Smooth muscle cell (in vitro differentiated cells): ENCODE measurements around the gene INSYN1. TPM values are rescaled to one million over a fixed set of nuclear protein-coding genes. Genes with fewer than 3 reads are reported as not detected.

Experiments
- DNase-seq: peaks from one replicate; lab custom pipeline; 2025; ENCODE audit not compliant: unreplicated experiment; lab: John Stamatoyannopoulos, UW
- H2AFZ ChIP-seq: fragments of 200-600 bp; sonication (generic); 2 replicates; pipeline ENCODE4 v1.6.0; 2016; ENCODE audit warnings: antibody characterized with exemption, low read depth, mild to moderate bottlenecking
- H3F3A ChIP-seq: fragments of 200-600 bp; sonication (generic); 2 replicates; pipeline ENCODE4 v1.6.0; 2017; ENCODE audit warnings: antibody characterized with exemption, low read depth
- H3K27ac ChIP-seq: fragments of 200-600 bp; sonication (generic); 2 replicates; pipeline ENCODE4 v1.5.1; 2016; ENCODE audit warnings: low read depth, mild to moderate bottlenecking
- H3K27me3 ChIP-seq: fragments of 200-600 bp; sonication (generic); 2 replicates; pipeline ENCODE4 v1.6.1; 2016; ENCODE audit warnings: low read depth, mild to moderate bottlenecking
- H3K36me3 ChIP-seq: fragments of 200-600 bp; sonication (generic); 2 replicates; pipeline ENCODE4 v1.5.1; 2016; ENCODE audit warnings: low read depth
- H3K4me1 ChIP-seq: fragments of 200-600 bp; sonication (generic); 2 replicates; pipeline ENCODE4 v1.5.1; 2016; ENCODE audit warnings: low read depth
- H3K4me2 ChIP-seq: fragments of 200-600 bp; sonication (generic); 2 replicates; pipeline ENCODE4 v1.6.0; 2016; ENCODE audit warnings: mild to moderate bottlenecking
- H3K4me3 ChIP-seq: fragments of 200-600 bp; sonication (generic); 2 replicates; pipeline ENCODE4 v1.5.1; 2016; ENCODE audit warnings: mild to moderate bottlenecking
- H3K79me2 ChIP-seq: fragments of 200-600 bp; sonication (generic); 2 replicates; pipeline ENCODE4 v1.6.0; 2016; ENCODE audit warnings: low read depth, mild to moderate bottlenecking
- H3K9ac ChIP-seq: fragments of 200-600 bp; sonication (generic); 2 replicates; pipeline ENCODE4 v1.6.0; 2016; ENCODE audit warnings: low read depth
- H3K9me3 ChIP-seq: fragments of 200-600 bp; sonication (generic); replicated peaks from 2 replicates; pipeline ENCODE4 v1.5.1; 2016; ENCODE audit warnings: low read depth
- H4K20me1 ChIP-seq: fragments of 200-600 bp; sonication (generic); 2 replicates; pipeline ENCODE4 v1.6.0; 2016; ENCODE audit warnings: low read depth
- WGBS: methylation state at CpG from one replicate; pipeline ENCODE4 v1.1.7; 2016; ENCODE audit warnings: low lambda C conversion rate; 5-methylcytosine and 5-hydroxymethylcytosine counted together
- polyA plus RNA-seq: library from polyadenylated mRNA; unstranded; fragments of >200 nt; fragmentation: Nextera tagmentation; extraction: Ambion mirVana; gene quantifications from 2 replicates; pipeline ENCODE4 v1.2.1, GENCODE V29; 2016
- total RNA-seq: library from RNA; depleted of rRNA; stranded (reverse); fragments of >200 nt; gene quantifications from 2 replicates; pipeline ENCODE4 v1.2.3, GENCODE V29; 2014
- TF ChIP-seq, protein P1 (sequence below): fragments of 200-600 bp; sonication (generic); IDR thresholded peaks from 2 replicates; pipeline ENCODE4 v1.5.1; 2017; ENCODE audit warnings: borderline replicate concordance, mild to moderate bottlenecking, antibody characterized with exemption; ENCODE audit not compliant: insufficient read depth, poor library complexity, severe bottlenecking

INSYN1 gene
- total and polyA plus RNA-seq, 2 experiments from 2014 or later = 1.6 to 4.0 TPM

DNA sequence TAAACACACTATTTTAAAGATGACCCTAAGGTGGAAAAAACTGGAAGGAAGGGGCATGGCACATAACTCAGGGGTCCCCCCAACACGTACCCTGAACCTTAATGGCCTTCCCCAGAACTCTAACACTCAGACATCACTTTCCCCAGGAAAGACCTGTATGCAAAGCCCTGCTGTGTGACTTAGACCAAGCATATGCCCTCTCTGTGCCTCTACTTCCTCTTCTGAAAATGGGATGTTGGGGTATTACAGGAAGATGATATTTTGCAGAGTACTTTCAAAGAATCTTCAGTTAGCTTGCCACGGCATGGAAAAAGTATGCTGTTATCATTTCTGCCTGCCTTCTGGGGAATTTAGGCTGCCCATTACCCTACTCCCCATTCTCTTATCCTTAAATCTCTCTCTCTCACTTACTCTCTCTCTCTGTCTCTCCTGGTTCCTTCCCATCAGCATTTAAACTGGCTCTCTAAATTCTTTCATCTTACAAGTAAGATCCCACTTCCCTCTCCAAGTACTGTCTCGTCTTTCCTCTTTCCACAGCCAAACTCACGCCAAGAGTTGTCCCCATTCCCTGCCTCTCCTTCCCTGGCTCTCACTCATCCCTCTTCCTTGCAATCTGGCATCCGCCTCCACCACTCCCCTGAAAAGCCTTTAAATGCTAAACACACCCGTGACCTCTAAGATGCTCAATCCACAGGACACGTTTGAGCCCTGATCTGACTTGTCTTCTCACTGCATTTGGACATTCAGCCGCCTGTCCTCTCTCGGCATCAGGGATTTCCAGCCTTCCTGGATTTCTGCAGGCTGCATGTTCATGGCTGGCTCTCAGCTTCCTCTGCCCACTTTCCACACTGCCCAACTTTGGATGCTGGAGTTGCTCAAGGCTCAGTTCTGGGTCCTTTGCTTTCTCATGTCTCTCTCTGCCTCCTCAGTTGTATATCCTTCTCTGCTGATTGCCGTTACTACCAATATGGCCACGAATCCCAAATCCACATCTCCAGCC lies 7.5 kb upstream of the INSYN1 start:
- Histone ChIP-seq H3K4me1 (no peaks in the 10 kb centered on the region), H4K20me1 (no peaks in the 10 kb centered on the region), H2AFZ (no peak overlapping the region), H3K27ac (no peak overlapping the region), H3K4me2 (no peak overlapping the region), H3K4me3 (no peak overlapping the region), H3K27me3 (peaks cover 20% of the 10 kb centered on the region), H3F3A (no peaks in the 10 kb centered on the region), H3K36me3 (no peaks in the 10 kb centered on the region), H3K9ac (no peak overlapping the region), H3K9me3 (no peaks in the 10 kb centered on the region), H3K79me2 (no peaks in the 10 kb centered on the region)
- WGBS = 62% methylated on average over 11 of the region's 11 CpGs
- DNase-seq = no peak
- TF ChIP-seq, protein P1, sequence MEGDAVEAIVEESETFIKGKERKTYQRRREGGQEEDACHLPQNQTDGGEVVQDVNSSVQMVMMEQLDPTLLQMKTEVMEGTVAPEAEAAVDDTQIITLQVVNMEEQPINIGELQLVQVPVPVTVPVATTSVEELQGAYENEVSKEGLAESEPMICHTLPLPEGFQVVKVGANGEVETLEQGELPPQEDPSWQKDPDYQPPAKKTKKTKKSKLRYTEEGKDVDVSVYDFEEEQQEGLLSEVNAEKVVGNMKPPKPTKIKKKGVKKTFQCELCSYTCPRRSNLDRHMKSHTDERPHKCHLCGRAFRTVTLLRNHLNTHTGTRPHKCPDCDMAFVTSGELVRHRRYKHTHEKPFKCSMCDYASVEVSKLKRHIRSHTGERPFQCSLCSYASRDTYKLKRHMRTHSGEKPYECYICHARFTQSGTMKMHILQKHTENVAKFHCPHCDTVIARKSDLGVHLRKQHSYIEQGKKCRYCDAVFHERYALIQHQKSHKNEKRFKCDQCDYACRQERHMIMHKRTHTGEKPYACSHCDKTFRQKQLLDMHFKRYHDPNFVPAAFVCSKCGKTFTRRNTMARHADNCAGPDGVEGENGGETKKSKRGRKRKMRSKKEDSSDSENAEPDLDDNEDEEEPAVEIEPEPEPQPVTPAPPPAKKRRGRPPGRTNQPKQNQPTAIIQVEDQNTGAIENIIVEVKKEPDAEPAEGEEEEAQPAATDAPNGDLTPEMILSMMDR = no peak

DNA sequence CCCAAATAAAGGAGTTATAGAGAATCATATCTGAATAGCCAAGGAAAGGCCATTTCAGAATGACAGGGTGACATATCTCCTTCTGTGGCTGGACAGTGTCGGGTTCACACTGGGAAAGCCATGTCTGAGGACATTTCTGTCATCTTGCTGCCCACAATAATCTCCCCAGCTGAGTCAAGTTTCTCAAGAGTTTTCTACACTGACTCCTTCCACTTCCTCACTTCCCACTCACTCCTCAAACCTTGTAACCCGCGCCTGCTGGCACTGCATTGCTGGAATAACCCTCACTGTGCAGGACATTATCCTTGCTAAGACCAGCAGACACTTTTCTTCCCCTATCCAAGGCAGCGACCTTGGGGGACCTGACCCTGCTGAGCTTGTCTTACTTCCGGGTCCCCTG lies 5.3 kb upstream of the INSYN1 start:
- TF ChIP-seq, protein P1 = no peak
- no peak overlapping the region for H2AFZ ChIP-seq

DNA sequence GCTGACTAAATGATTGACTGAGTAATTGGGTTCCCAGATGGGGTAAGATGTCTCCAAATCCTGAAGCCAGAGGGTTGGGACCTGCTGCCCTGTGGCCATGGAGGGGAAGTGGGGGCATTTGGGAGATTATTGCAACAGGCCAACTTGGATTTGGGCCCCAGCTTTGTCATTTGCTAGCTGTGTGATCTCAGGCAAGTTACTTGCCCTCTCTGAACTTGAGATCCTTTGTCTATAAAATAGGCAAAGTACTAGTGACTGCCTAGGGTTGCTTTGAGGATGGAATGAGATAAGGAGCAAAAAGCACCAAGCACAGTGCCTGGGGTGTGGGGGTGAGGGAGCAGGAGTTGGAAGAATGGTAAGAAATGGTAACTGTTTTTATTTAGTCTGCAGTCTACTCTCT lies 4.4 kb upstream of the INSYN1 start:
- no peak for DNase-seq
- Histone ChIP-seq H4K20me1 (no peaks in the 10 kb centered on the region), H3K27ac (no peak overlapping the region), H3K4me2 (no peak overlapping the region), H3K9me3 (no peaks in the 10 kb centered on the region), H3F3A (no peaks in the 10 kb centered on the region), H2AFZ (no peak overlapping the region), H3K79me2 (no peaks in the 10 kb centered on the region), H3K27me3 (peaks cover 16% of the 10 kb centered on the region), H3K36me3 (no peaks in the 10 kb centered on the region), H3K9ac (no peak overlapping the region), H3K4me1 (peaks cover 5% of the 10 kb centered on the region), H3K4me3 (no peak overlapping the region)
- TF ChIP-seq, protein P1 = no peak

More for the DNA sequence above, 5.3 kb upstream of the INSYN1 start:
- no peak overlapping the region for H3K4me3 ChIP-seq
- no peaks in the 10 kb centered on the region for H3K36me3 ChIP-seq
- H3F3A ChIP-seq = no peaks in the 10 kb centered on the region
- 43% methylated on average over 5 of the region's 5 CpGs for WGBS
- no peaks in the 10 kb centered on the region for H3K9me3 ChIP-seq
- H3K4me2 ChIP-seq = peak overlapping the region; percentile 37
- H3K27ac ChIP-seq = no peak overlapping the region
- H3K79me2 ChIP-seq = no peaks in the 10 kb centered on the region
- no peak overlapping the region for H3K9ac ChIP-seq
- H3K27me3 ChIP-seq = peaks cover 20% of the 10 kb centered on the region
- H3K4me1 ChIP-seq = peaks cover 2% of the 10 kb centered on the region
- DNase-seq = no peak
- H4K20me1 ChIP-seq = no peaks in the 10 kb centered on the region
